ENCODE results near the gene PLB1.

PLB1 gene

GRCh38 chr2:28565720-28566295, 69.9 kb downstream of the PLB1 start:
- DNase-seq = no peak

- DNase-seq = peak; percentile 58 to 79
Observed at GRCh38 chr2:28566521-28567041, 70.7 kb downstream of the PLB1 start.

GRCh38 chr2:28567061-28567471, 71.2 kb downstream of the PLB1 start:
- no peak for DNase-seq

GRCh38 chr2:28568036-28568435, 72.2 kb downstream of the PLB1 start:
- no peak for DNase-seq

GRCh38 chr2:28568533-28568932, 72.7 kb downstream of the PLB1 start:
- no peak for DNase-seq

- DNase-seq = no peak
Observed at GRCh38 chr2:28570431-28570830, 74.6 kb downstream of the PLB1 start.

- DNase-seq = no peak
Observed at GRCh38 chr2:28576714-28577113, 80.9 kb downstream of the PLB1 start.

- DNase-seq = no peak
Observed at GRCh38 chr2:28577791-28578680, 82.2 kb downstream of the PLB1 start.

- DNase-seq = no peak
Observed at GRCh38 chr2:28578774-28579173, 82.9 kb downstream of the PLB1 start.

GRCh38 chr2:28579606-28580005, 83.7 kb downstream of the PLB1 start:
- no peak for DNase-seq

- DNase-seq = no peak
Observed at GRCh38 chr2:28580078-28580477, 84.2 kb downstream of the PLB1 start.

GRCh38 chr2:28581312-28581711, 85.5 kb downstream of the PLB1 start:
- DNase-seq = no peak

GRCh38 chr2:28582152-28582551, 86.3 kb downstream of the PLB1 start:
- no peak for DNase-seq

GRCh38 chr2:28582595-28582994, 86.7 kb downstream of the PLB1 start:
- DNase-seq = no peak

GRCh38 chr2:28583899-28584553, 88.2 kb downstream of the PLB1 start:
- no peak for DNase-seq

GRCh38 chr2:28586867-28587266, 91.0 kb downstream of the PLB1 start:
- DNase-seq = no peak

- no peak for DNase-seq
Observed at GRCh38 chr2:28587526-28588291, 91.8 kb downstream of the PLB1 start.

GRCh38 chr2:28588292-28588670, 92.4 kb downstream of the PLB1 start:
- DNase-seq = no peak

- DNase-seq = no peak
Observed at GRCh38 chr2:28589746-28590463, 94.0 kb downstream of the PLB1 start.

GRCh38 chr2:28590496-28591301, 94.8 kb downstream of the PLB1 start:
- no peak for DNase-seq

GRCh38 chr2:28591711-28592335, 96.0 kb downstream of the PLB1 start:
- no peak for DNase-seq
